ENCODE results near the gene LRMDA. TPM values are rescaled to one million over a fixed set of nuclear protein-coding genes. Genes with fewer than 3 reads are reported as not detected.

LRMDA gene
- total and polyA plus RNA-seq, 2 of the 13 experiments (the other 11 are each of a cell fraction or from before 2014, with no cell fraction given) = 13.4 to 22.0 TPM

DNA sequence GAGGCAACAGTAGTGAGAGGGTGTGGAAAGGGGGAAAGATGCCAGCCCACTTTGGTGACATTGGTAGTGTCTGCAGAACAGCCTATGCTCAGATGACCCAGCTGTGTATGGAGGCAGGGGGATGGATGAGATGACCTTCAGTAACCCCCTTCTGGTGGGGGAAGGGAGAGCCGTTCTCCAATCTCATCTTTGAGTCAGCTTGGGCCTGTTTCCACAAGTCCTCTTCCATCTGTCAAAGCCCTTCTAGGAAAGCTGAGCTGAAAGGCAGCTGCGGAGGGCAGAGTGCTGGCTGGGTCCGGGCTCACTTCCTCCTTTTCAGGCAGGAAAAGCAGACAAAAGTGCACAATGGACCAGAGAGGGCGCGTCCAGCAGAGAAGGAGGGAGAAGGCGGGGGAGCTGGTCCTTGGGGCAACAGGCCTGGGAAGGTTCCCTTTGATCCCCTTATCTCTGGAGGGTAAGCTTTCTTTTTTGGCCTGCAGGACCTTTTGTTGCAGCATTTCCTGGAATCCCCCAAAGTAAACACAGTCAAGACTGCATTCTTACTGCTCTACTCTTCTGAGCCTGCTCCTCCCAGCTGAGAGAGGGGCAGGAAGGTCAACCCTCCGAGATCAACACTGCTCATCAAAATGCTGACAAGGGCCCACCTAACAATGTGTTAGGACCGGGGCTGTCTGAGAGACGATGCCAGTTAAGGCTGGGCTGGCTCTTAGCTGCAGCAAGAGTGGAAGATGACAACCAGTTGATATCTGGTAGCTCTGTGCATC, 1.2 kb upstream of the LRMDA start (continued):
- TF ChIP-seq, protein P1, sequence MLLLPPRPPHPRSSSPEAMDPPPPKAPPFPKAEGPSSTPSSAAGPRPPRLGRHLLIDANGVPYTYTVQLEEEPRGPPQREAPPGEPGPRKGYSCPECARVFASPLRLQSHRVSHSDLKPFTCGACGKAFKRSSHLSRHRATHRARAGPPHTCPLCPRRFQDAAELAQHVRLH (CRISPR knock-in tag; IDR thresholded peaks at IDR 0.05; ENCODE audit: borderline replicate concordance, low read depth) = 0 out of 2 replicates have a peak, but pooled peaks have one; percentile 12
- TF ChIP-seq, protein P2, sequence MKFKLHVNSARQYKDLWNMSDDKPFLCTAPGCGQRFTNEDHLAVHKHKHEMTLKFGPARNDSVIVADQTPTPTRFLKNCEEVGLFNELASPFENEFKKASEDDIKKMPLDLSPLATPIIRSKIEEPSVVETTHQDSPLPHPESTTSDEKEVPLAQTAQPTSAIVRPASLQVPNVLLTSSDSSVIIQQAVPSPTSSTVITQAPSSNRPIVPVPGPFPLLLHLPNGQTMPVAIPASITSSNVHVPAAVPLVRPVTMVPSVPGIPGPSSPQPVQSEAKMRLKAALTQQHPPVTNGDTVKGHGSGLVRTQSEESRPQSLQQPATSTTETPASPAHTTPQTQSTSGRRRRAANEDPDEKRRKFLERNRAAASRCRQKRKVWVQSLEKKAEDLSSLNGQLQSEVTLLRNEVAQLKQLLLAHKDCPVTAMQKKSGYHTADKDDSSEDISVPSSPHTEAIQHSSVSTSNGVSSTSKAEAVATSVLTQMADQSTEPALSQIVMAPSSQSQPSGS (CRISPR knock-in tag; IDR thresholded peaks at IDR 0.05) = 0 out of 2 replicates have a peak, but pooled peaks have one; percentile 59
- TF ChIP-seq SRSF9 (IDR thresholded peaks at IDR 0.05; ENCODE audit: borderline replicate concordance, insufficient read depth, low read depth, low read length, poor library complexity, severe bottlenecking) (no peak), KDM5B (CRISPR knock-in tag; IDR thresholded peaks at IDR 0.05; ENCODE audit: borderline replicate concordance) (peak; percentile 7; the same call in 1 of the 2 replicates), PHB2 (IDR thresholded peaks at IDR 0.05; ENCODE audit: partially characterized antibody) (no peak), RARG (CRISPR knock-in tag; IDR thresholded peaks at IDR 0.05; ENCODE audit: low read depth) (no peak), HHEX (CRISPR knock-in tag; IDR thresholded peaks at IDR 0.05) (no peak), ZNF12 (CRISPR knock-in tag; IDR thresholded peaks at IDR 0.05) (peak; percentile 87), XBP1 (CRISPR knock-in tag; IDR thresholded peaks at IDR 0.05) (no peak), NFRKB (IDR thresholded peaks at IDR 0.05) (no peak), RXRA (CRISPR knock-in tag; IDR thresholded peaks at IDR 0.05) (peak; percentile 93), ZNF746 (CRISPR knock-in tag; IDR thresholded peaks at IDR 0.05) (peak; percentile 96), ZNF674 (CRISPR knock-in tag; IDR thresholded peaks at IDR 0.05; ENCODE audit: low read depth) (no peak), SMYD3 (CRISPR knock-in tag; IDR thresholded peaks at IDR 0.05) (no peak), NCOA1 (CRISPR knock-in tag; IDR thresholded peaks at IDR 0.05) (no peak)
- TF ChIP-seq, protein P3, sequence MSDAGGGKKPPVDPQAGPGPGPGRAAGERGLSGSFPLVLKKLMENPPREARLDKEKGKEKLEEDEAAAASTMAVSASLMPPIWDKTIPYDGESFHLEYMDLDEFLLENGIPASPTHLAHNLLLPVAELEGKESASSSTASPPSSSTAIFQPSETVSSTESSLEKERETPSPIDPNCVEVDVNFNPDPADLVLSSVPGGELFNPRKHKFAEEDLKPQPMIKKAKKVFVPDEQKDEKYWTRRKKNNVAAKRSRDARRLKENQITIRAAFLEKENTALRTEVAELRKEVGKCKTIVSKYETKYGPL (CRISPR knock-in tag; IDR thresholded peaks at IDR 0.05) = no peak
- TF ChIP-seq, protein P4, sequence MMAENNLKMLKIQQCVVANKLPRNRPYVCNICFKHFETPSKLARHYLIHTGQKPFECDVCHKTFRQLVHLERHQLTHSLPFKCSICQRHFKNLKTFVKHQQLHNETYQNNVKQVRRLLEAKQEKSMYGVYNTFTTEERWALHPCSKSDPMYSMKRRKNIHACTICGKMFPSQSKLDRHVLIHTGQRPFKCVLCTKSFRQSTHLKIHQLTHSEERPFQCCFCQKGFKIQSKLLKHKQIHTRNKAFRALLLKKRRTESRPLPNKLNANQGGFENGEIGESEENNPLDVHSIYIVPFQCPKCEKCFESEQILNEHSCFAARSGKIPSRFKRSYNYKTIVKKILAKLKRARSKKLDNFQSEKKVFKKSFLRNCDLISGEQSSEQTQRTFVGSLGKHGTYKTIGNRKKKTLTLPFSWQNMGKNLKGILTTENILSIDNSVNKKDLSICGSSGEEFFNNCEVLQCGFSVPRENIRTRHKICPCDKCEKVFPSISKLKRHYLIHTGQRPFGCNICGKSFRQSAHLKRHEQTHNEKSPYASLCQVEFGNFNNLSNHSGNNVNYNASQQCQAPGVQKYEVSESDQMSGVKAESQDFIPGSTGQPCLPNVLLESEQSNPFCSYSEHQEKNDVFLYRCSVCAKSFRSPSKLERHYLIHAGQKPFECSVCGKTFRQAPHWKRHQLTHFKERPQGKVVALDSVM (CRISPR knock-in tag; IDR thresholded peaks at IDR 0.05) = peak; percentile 59; the same call in 1 of the 2 replicates

All from HepG2 (cell line).